Sigmoid colon (tissue), 7 donors: Measurements from ENCODE around the gene TCERG1L. TPM values are rescaled to one million over a fixed set of nuclear protein-coding genes. Genes with fewer than 3 reads are reported as not detected.
"Not testable (repeated sequence)": the region's sequence is repeated elsewhere in the genome, so short reads cannot be mapped to it uniquely, and the experiment has no call there.

Experiments
- DNase-seq: peaks from one replicate; pipeline ENCODE4 v3.0.0-alpha.2; 2019
- H3K27ac ChIP-seq, 4 donors: fragments of 200-600 bp; sonication (generic); one replicate each; pipeline ENCODE4 v1.5.1; 2016 to 2019; ENCODE audit warnings: mild to moderate bottlenecking in 1 of 4
- H3K27me3 ChIP-seq, 3 donors: fragments of 200-600 bp; sonication (generic); one replicate each; pipeline ENCODE4 v1.5.1; 2019; ENCODE audit warnings: mild to moderate bottlenecking in 1 of 3
- H3K36me3 ChIP-seq, 4 donors: fragments of 200-600 bp; sonication (generic); one replicate each; pipeline ENCODE4 v1.5.1; 2016 to 2019
- H3K4me1 ChIP-seq, 4 donors: fragments of 200-600 bp; sonication (generic); one replicate each; pipeline ENCODE4 v1.5.1; 2017 to 2019
- H3K4me3 ChIP-seq, 4 donors: fragments of 200-600 bp; sonication (generic); one replicate each; pipeline ENCODE4 v1.5.1; 2017 to 2019; ENCODE audit warnings: mild to moderate bottlenecking in 2 of 4, moderate library complexity in 1 of 4
- H3K9me3 ChIP-seq, 4 donors: fragments of 200-600 bp in 3 of 4; sonication (generic) in 3 of 4; one replicate each; pipeline versions ENCODE4 v1.5.1 to v1.6.1; 2013 to 2019
- EP300 ChIP-seq, 4 donors: sonication (generic); formaldehyde crosslinking; IDR thresholded peaks; one replicate each; pipeline ENCODE4 v1.6.1; 2017; ENCODE audit warnings: antibody characterized with exemption in 4 of 4
- POLR2A ChIP-seq, 2 donors: fragments of 450-650 bp; IDR thresholded peaks; one replicate each; pipeline ENCODE4 v1.6.1; 2016; ENCODE audit warnings: antibody characterized with exemption in 2 of 2, mild to moderate bottlenecking in 2 of 2, moderate library complexity in 2 of 2
- POLR2AphosphoS5 ChIP-seq, 4 donors: sonication (generic); formaldehyde crosslinking; IDR thresholded peaks; one replicate each; pipeline ENCODE4 v1.6.1; 2017; ENCODE audit warnings: antibody characterized with exemption in 4 of 4
- WGBS, 2 donors: extraction: QIAGEN DNeasy Blood & Tissue Kit; methylation state at CpG; one replicate each; pipeline ENCODE4 v1.1.7; 2013; 5-methylcytosine and 5-hydroxymethylcytosine counted together
- intact Hi-C: fragments of 100-400 bp; cut with DNase I; formaldehyde crosslinking; loops from one replicate; pipeline ENCODE4 v1.15.1; 2023
- polyA plus RNA-seq, 3 donors: library from polyadenylated mRNA; stranded (reverse); fragments of 200-250 nt; gene quantifications; one replicate each; pipeline ENCODE4 v1.2.3, GENCODE V29; 2013
- total RNA-seq, 4 donors: library from RNA; depleted of rRNA; stranded (reverse); fragments of >200 nt; gene quantifications; one replicate each; pipeline ENCODE4 v1.1.0, GENCODE V29; 2016
- TF ChIP-seq, protein P1 (sequence below), 4 experiments: fragments of 450-650 bp in 3 of 4; fragments of 200-600 bp in 1 of 4; IDR thresholded peaks; one replicate each; pipeline ENCODE4 v1.5.1; 2016 to 2019; ENCODE audit warnings: antibody characterized with exemption in 4 of 4, mild to moderate bottlenecking in 3 of 4, moderate library complexity in 2 of 4
- donor health status: healthy with polysubstance abuse.
- donor health status: Bipolar disorder and iron deficiency.
- donor health status: healthy.

Gene TCERG1L
- total and polyA plus RNA-seq, 7 donors: under 0.01 to 0.55 (median 0.10) TPM; not detected in 4

DNA sequence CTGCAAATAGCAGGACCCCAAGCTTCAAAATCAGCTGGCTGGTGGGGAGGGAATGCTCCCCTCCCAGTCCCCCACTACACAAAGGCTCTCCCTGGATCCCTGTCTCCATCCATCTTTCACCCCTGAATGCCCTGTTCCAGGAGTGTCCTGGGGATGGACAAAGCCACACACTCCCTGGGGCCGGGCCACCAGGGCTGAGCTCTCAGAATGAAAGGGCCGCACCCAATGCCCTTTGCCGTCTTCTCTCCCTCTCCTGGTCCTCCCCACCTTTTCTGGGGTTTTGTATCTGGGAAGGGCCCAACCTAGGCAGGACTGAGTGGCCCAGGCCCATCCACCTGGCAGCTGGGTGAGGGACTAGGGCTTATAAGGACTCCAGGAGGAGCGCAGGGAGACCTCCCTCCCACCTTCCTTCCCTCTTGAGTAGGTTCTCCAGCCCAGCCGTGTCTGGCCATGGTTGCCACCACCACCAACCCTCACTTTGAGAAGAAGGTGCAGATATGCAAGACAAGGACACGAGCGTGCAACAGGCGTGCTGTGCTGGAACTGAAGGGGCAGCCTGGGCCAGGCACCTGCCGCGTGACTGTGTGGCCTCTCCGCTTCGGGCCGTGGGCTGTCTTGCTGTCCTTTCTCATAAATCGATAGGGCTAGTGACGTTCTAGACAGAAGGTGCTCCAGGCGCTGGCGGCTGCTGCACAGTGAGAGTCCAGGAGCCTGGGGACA is 157.1 kb downstream of the TCERG1L start:
- intact Hi-C loops: no loop called here
- no peak overlapping the region for H3K27ac ChIP-seq
- TF ChIP-seq EP300 (IDR thresholded peaks at IDR 0.05) (no peak), POLR2A (IDR thresholded peaks at IDR 0.05) (no peak), POLR2AphosphoS5 (IDR thresholded peaks at IDR 0.05) (no peak)
- TF ChIP-seq, protein P1, sequence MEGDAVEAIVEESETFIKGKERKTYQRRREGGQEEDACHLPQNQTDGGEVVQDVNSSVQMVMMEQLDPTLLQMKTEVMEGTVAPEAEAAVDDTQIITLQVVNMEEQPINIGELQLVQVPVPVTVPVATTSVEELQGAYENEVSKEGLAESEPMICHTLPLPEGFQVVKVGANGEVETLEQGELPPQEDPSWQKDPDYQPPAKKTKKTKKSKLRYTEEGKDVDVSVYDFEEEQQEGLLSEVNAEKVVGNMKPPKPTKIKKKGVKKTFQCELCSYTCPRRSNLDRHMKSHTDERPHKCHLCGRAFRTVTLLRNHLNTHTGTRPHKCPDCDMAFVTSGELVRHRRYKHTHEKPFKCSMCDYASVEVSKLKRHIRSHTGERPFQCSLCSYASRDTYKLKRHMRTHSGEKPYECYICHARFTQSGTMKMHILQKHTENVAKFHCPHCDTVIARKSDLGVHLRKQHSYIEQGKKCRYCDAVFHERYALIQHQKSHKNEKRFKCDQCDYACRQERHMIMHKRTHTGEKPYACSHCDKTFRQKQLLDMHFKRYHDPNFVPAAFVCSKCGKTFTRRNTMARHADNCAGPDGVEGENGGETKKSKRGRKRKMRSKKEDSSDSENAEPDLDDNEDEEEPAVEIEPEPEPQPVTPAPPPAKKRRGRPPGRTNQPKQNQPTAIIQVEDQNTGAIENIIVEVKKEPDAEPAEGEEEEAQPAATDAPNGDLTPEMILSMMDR (IDR thresholded peaks at IDR 0.05): no peak
- 83 to 85% methylated on average over 17 of the region's 17 CpGs for WGBS, 2 donors
- H3K4me1 ChIP-seq: no peaks in the 10 kb centered on the region
- no peak for DNase-seq
- H3K36me3 ChIP-seq: no peaks in the 10 kb centered on the region
- H3K27me3 ChIP-seq: no peaks in the 10 kb centered on the region
- H3K4me3 ChIP-seq: no peak overlapping the region
- H3K9me3 ChIP-seq: peaks cover 0 to 7% (median 1%) of the 10 kb centered on the region in 4 donors

DNA sequence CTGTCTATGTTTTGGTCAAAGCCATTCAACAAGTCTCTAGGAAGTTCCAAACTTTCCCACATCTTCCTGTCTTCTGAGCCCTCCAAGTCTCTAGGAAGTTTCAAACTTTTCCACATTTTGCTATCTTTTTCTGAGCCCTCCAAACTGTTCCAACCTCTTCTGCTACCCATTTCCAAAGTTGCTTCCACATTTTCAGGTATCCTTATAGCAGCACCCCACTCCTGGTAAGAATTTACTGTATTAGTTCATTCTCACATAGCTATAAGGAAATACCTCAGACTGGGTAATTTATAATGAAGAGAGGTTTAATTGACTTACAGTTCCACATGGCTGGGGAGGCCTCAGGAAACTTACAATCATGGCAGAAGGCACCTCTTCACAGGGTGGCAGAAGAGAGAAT is 159.1 kb downstream of the TCERG1L start:
- DNase-seq, intact Hi-C loops: not testable (repeated sequence)

DNA sequence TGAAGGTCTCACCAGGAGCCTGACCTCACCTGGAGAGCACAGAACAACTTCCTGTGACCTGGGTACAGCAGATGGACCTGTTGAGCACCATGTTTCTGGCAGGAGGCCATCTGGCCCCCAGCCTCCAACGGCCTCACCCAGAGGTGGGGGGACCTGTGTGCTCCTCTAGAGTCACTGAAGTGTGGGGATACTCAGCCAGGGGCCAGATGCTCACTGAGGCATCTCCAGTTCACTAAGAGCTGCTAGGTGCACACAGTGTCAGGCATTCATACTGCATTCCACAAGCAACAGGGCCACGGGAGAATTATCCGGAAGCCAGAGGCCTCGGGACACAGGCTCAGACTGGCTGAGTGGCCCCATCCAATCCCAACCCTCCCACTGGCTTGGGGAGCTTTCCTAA is 161.4 kb downstream of the TCERG1L start:
- intact Hi-C loops: no loop called here
- Histone ChIP-seq H3K9me3 (peaks cover 0 to 7% (median 1%) of the 10 kb centered on the region in 4 donors), H3K4me1 (no peaks in the 10 kb centered on the region), H3K36me3 (no peaks in the 10 kb centered on the region), H3K4me3 (no peak overlapping the region), H3K27me3 (peaks cover 0 to 6% (median 0%) of the 10 kb centered on the region in 3 donors), H3K27ac (no peak overlapping the region)
- TF ChIP-seq, protein P1 (IDR thresholded peaks at IDR 0.05): no peak
- TF ChIP-seq EP300 (IDR thresholded peaks at IDR 0.05) (no peak), POLR2AphosphoS5 (IDR thresholded peaks at IDR 0.05) (no peak), POLR2A (IDR thresholded peaks at IDR 0.05) (no peak)
- WGBS, 2 donors: 42 to 52% methylated on average over 4 of the region's 4 CpGs
- DNase-seq: no peak

More for the DNA sequence above, 159.1 kb downstream of the TCERG1L start:
- not testable (repeated sequence) for H3K4me1 ChIP-seq, H3K9me3 ChIP-seq, H3K4me3 ChIP-seq, H3K27me3 ChIP-seq, H3K27ac ChIP-seq, H3K36me3 ChIP-seq

DNA sequence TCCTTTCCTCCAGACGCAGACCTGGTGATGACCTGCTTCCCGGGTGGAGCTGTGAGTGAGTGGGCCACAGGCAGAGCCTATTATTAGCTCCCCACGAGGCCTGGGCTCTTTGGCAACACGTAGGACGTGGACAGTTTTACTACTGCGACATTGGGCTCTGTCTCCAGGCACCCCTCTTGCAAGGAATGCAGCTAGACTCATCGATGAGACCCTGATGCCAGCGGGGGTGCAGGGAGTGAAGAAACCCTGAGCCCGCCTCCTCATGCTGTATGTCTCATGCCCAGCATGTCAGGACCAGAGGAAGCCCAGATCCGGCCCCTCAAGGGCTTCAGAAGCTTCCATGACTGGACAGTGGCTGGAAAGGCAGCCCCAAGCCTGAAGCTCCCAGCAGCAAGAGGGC is 161.9 kb downstream of the TCERG1L start:
- H3K27ac ChIP-seq: no peak overlapping the region
- no peak for DNase-seq
- H3K9me3 ChIP-seq: peaks cover 0 to 7% (median 1%) of the 10 kb centered on the region in 4 donors
- H3K4me3 ChIP-seq: no peak overlapping the region
- no peaks in the 10 kb centered on the region for H3K36me3 ChIP-seq
- peaks cover 0 to 6% (median 0%) of the 10 kb centered on the region in 3 donors for H3K27me3 ChIP-seq
- TF ChIP-seq, protein P1 (IDR thresholded peaks at IDR 0.05): no peak
- TF ChIP-seq POLR2A (IDR thresholded peaks at IDR 0.05) (no peak), POLR2AphosphoS5 (IDR thresholded peaks at IDR 0.05) (no peak), EP300 (IDR thresholded peaks at IDR 0.05) (no peak)
- H3K4me1 ChIP-seq: no peaks in the 10 kb centered on the region
- WGBS, 2 donors: 75 to 80% methylated on average over 10 of the region's 10 CpGs
- intact Hi-C loops: no loop called here

DNA sequence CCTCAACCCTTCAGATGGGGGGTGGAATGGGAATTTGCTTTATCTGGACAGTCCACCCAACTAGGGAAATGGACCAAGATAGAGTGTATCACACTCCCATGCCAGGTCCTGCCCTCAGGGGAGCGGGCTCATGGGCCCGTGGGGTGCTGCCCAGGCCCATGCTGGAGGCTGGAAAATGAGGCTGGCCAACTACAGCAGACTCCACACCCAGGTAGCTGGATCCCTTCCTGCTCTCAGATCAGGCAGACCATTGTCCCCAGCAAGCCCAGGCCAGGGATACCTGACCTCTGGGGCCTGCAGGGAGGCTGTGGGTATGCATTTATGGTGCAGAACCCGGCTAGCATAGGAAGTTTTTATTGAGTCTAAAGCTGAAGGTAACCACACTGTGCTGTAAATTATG is 162.4 kb downstream of the TCERG1L start:
- WGBS, 2 donors: 66 to 82% methylated on average over 3 of the region's 3 CpGs
- DNase-seq: no peak
- intact Hi-C loops: no loop called here
- no peaks in the 10 kb centered on the region for H3K36me3 ChIP-seq
- TF ChIP-seq EP300 (IDR thresholded peaks at IDR 0.05): no peak
- TF ChIP-seq POLR2A (IDR thresholded peaks at IDR 0.05): no peak
- no peak for TF ChIP-seq POLR2AphosphoS5 (IDR thresholded peaks at IDR 0.05)
- TF ChIP-seq, protein P1 (IDR thresholded peaks at IDR 0.05): no peak
- peaks cover 0 to 6% (median 0%) of the 10 kb centered on the region in 3 donors for H3K27me3 ChIP-seq
- no peak overlapping the region for H3K27ac ChIP-seq
- H3K9me3 ChIP-seq: peaks cover 0 to 7% (median 1%) of the 10 kb centered on the region in 4 donors
- no peak overlapping the region for H3K4me3 ChIP-seq
- H3K4me1 ChIP-seq: no peaks in the 10 kb centered on the region
